ENCODE data around the gene RALGPS1.
"Not testable (repeated sequence)": the region's sequence is repeated elsewhere in the genome, so short reads cannot be mapped to it uniquely, and the experiment has no call there.

RALGPS1 gene

GRCh38 chr9:126989847-126990842, 75.6 kb downstream of the RALGPS1 start:
- DNase-seq (ENCODE audit: low read depth), result no peak

- DNase-seq (ENCODE audit: low read depth), result no peak
These were observed 76.6 kb downstream of the RALGPS1 start for GRCh38 chr9:126991183-126991582.

DNA sequence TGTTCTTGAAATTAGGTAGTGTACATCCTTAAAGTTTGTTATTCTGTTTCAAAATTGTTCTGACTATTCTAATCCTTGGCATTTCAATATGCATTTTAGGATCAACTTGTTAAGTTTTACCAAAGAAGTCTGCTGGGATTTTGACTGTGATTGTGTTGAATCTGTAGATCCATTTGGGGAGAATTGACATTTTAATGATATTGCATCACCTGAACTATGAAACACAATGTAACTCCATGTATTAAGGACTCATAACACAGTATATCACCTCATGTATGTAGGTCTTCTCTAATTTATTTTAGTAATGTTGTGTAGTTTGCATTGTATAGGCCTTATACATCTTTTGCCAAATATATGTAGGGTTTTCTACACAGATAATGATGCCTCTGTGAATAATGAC, 77.8 kb downstream of the RALGPS1 start:
- no peak for DNase-seq (ENCODE audit: low read depth)

DNA sequence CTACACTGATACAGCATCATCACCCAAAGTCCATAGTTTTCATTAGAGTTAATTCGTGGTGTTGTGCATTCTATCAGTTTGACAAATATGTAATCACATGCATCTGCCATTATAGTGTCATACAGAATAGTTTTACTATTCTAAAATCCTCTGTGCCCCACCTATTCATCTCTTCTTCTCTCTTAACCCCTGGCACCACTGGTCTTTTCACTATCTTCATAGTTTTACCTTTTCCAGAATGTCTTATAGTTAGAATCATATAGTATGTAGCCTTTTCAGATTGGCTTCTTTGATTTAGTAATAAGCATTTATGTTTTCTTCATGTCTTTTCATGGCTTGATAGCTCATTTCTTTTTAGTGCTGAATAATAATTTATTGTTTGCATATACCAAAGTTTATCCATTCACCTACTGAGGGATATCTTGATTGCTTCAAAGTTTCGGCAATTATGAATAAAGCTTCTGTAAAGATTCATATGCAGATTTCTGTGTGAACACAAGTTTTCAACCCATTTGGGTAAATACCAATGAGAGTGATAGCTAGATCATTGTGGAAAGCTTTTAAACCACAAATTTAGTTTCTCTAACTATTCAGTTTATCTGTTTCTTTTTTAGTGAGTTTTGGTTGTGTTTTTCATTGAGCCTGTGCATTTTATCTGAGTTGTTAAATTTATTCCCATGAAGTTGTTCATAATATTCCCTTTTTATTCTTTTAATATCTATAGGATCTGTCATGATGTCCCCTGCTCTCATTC, 84.9 kb downstream of the RALGPS1 start:
- DNase-seq (ENCODE audit: low read depth), result no peak

GRCh38 chr9:127004946-127005769, 90.6 kb downstream of the RALGPS1 start:
- DNase-seq (ENCODE audit: low read depth), result peak; percentile 44

DNA sequence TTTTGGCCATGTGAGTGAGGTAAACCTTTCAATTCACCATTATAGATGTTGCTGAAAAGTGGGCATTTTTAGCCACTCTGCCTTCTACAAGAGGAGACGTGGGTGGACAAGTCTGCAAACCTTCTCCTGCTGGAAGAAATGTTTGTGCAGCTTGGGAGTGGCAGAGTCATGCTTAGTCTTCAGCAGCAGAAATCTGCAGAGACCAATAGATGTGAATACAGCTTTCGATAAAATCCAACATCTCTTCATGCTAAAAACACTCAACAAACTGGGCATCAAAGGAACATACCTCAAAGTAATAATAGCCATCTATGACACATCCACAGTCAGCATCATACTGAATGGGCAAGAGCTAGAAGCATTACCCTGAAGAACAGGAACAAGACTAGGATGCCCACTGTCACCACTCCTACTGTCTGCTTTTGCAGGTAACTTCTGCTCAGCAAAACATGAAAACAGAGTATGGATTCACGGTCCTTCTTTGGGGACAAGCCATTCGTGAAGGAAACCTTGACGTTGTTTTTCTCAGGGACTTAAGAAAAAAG, 91.3 kb downstream of the RALGPS1 start:
- DNase-seq (ENCODE audit: low read depth), result no peak

DNA sequence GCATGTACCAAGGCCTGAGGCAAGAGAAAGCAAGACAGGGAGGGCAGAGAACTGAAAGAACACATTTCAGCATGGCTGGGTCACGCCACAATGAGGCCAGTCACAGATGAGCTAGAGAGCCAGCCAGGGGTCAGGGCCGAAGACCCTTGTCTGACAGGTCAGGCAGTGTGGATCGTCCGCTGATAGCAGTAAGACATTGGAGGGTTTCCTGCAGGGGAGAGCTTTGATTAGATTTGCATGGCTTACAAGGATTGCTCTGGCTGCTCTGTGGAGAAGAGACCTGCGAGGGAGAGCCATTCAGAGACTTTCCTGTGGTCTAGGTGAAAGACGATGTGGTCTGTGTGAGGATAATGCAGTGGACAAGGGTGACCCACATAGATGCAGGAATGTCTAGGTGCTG, 93.1 kb downstream of the RALGPS1 start:
- no peak for DNase-seq (ENCODE audit: low read depth)

DNA sequence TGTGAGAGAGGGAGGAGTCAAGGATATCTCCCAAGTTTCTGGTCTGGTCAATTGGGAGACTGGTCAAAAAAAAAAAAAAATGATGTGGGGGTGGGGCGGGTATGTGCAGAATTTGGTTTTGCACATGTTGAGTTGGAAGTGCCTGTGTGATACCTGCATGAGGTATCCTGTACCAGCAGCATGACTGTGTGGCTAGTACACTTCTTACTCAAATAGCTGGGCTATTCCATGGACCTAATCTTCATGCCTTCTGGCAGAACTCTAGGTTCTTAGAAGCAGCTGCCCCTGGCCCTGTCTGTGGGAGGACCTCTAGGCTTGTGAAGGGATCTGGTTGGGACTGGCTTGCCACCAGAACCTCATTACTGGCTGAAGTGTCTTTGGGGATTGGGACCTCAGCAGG, 93.5 kb downstream of the RALGPS1 start:
- no peak for DNase-seq (ENCODE audit: low read depth)

- no peak for DNase-seq (ENCODE audit: low read depth)
These were observed 97.2 kb downstream of the RALGPS1 start for GRCh38 chr9:127011772-127012171.

DNA sequence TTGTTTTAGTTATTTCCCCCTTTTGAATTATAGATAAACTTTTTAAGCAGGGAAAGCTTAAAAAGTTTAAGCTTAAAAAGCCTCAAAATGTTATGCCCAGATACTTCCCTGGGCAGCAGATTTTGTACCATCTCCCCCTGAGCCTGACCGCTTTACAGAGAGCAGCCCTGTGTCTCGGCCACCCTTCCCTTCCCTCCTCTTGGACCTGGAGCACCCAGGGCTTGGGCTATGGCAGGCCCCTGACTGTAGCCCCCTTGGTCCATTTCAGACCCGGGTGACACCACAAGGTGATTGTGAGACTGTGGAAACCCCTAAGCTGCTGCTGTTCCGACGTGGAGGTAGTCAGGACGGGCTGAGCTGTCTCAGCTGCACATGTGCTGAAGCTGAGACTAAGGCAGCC, 97.7 kb downstream of the RALGPS1 start:
- no peak for DNase-seq (ENCODE audit: low read depth)

- DNase-seq (ENCODE audit: low read depth), result no peak
These were observed 99.0 kb downstream of the RALGPS1 start for GRCh38 chr9:127013597-127013996.

DNA sequence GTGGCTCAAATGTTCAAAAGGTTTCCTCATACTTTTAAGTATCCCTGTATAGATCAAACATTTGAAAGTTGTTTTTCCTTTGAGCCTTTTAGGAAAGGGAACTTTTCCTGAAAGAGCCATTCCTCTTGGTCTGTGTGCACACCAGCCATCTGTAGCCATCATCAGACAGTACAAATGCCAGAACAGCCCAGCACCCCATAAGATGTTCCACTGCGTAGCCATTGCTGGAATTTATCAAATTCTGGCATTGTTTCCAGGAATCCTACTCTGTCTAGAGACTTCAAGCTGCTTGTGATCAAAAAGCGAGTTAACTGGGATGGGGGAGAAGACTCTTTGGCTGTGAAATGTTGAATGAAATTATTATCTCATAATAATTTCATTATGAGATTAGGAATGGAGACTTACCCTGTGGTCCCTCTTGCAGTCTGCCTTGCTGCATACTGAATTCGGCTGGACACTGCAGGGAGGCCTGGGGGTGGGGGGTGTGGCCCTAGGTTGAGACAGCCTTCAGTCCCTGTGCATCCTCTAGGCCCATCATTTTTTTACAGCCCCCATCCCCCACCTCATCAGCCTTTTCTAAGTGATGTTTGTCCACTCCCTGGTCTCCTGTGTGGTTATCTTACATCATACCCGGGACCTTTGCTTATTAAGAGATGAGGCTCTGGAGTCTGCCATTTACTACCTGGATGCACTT, 99.8 kb downstream of the RALGPS1 start:
- no peak for DNase-seq (ENCODE audit: low read depth)

- DNase-seq (ENCODE audit: low read depth), result no peak
These were observed 100.4 kb downstream of the RALGPS1 start for GRCh38 chr9:127014910-127015540.

DNA sequence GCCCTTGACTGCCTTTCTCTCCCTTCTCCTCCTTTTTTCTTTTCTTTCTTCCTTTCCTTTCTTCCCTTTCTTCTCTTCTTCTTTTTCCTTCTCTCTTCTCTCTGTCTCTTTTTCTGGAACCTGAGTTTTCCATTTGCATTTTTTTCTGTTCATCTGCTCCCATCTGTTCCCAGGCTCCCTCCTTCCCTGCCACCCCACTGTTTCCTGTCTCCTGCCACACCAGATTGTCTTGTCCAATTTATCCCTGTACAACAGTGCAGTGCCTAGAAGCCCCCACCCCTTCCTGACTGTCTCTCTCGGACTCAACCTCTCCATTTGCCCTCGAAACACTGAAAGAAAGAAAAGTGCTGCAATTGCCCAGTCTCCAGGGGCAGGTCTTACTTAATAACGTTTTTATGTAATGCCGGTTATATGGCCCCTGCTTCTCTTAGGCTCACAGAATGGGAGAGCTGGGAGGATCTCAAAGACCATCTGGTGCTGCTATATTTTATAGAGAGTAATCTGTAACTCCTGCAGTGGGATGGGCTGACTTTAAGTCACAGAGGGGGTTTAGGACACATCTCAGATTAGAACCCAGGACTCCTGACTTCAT, 101.4 kb downstream of the RALGPS1 start:
- DNase-seq (ENCODE audit: low read depth), result no peak

- DNase-seq (ENCODE audit: low read depth), result not testable (repeated sequence)
These were observed 103.4 kb downstream of the RALGPS1 start for GRCh38 chr9:127017979-127018378.

DNA sequence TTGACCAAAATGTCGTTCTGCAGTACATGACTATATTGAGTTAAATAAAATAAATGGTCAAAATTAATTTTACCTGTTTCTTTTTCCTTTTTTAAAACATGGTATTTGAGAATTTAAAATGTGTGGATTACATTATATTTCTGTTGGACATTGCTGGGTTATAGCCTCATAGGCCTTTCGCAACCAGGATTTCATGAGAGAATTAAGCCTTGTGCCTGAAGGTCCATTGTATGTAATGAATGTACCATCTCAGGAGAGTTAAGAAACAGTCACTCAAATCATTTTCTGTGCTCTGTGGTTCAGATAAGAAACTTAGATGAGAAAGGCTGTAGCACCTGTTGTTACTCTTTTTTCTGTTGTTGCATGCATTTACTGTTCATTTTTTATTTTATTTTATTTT, 104.4 kb downstream of the RALGPS1 start:
- DNase-seq (ENCODE audit: low read depth), result no peak

GRCh38 chr9:127020036-127020801, 105.6 kb downstream of the RALGPS1 start:
- no peak for DNase-seq (ENCODE audit: low read depth)

GRCh38 chr9:127020802-127021078, 106.2 kb downstream of the RALGPS1 start:
- no peak for DNase-seq (ENCODE audit: low read depth)

DNA sequence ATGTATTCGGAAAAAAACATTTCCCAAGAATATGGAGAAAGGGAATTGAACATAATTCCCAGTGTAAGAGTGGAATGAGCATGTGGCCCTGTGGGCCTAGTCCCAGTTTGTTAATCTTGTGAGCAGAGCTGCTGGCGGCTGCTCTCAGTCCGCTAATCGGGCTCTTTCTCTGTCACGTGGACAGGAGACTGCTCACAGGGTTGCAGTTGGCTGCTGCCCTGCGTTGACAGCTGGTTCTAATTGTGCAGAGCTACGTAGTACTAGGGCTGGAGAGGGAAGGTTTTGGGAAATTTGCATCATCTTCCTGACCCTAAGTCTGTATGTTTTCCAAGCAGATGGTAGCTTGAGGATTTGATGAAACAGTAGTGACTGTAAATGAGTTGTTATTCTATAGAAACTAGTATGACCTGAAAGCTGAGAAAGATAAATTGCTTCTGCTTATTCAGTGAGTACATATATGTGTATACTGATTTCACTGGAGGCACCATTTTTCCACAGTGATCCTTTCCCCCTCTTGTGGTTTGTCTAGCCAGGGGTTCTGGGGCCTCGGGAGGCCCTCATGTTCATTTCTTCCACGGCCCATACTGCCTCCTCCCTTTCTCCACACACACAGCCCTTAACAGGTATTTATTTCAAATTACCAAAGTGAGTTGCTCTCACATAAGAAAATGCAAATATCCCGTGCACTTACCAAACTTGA, 107.2 kb downstream of the RALGPS1 start:
- no peak for DNase-seq (ENCODE audit: low read depth)

Measured in activated T-helper 9 cell treated with anti-CD3 and anti-CD28 coated beads, Interleukin-2, amount 50 U/mL, for 16 hours (primary cell).